WTC11 (cell line): ENCODE results near the gene FEM1A. TPM values are rescaled to one million over a fixed set of nuclear protein-coding genes. Genes with fewer than 3 reads are reported as not detected.

Source experiments
- AR ChIP-seq: fragments of 250-450 bp; sonication (Bioruptor Pico); IDR thresholded peaks from 2 replicates; pipeline ENCODE4 v1.9.0; 2021; ENCODE audit warnings: mild to moderate bottlenecking
- ATF2 ChIP-seq: sonication (generic); formaldehyde crosslinking; IDR thresholded peaks from 2 replicates; pipeline ENCODE4 v1.8.1; 2022; ENCODE audit warnings: low read depth, missing genetic modification reagents, borderline replicate concordance
- HMGXB4 ChIP-seq: sonication (generic); formaldehyde crosslinking; IDR thresholded peaks from 2 replicates; pipeline ENCODE4 v1.8.1; 2023; ENCODE audit warnings: mild to moderate bottlenecking, moderate library complexity, missing genetic modification reagents
- JUN ChIP-seq: sonication (generic); formaldehyde crosslinking; IDR thresholded peaks from 2 replicates; pipeline ENCODE4 v1.8.0; 2023; ENCODE audit warnings: mild to moderate bottlenecking, missing genetic modification reagents
- KAT7 ChIP-seq: sonication (generic); formaldehyde crosslinking; IDR thresholded peaks from 2 replicates; pipeline ENCODE4 v1.8.1; 2023; ENCODE audit warnings: missing genetic modification reagents, mild to moderate bottlenecking, borderline replicate concordance
- MAX ChIP-seq: sonication (generic); formaldehyde crosslinking; IDR thresholded peaks from 2 replicates; pipeline ENCODE4 v1.8.0; 2022; ENCODE audit warnings: mild to moderate bottlenecking, missing genetic modification reagents
- NFYB ChIP-seq: sonication (generic); formaldehyde crosslinking; conservative IDR thresholded peaks from 2 replicates; pipeline ENCODE4 v1.8.0; 2022; ENCODE audit warnings: low read depth, missing genetic modification reagents
- PRRX2 ChIP-seq: fragments of 250-450 bp; sonication (Bioruptor Pico); IDR thresholded peaks from 2 replicates; pipeline ENCODE4 v1.8.0; 2021; ENCODE audit warnings: mild to moderate bottlenecking
- SMAD3 ChIP-seq: sonication (generic); formaldehyde crosslinking; IDR thresholded peaks from 2 replicates; pipeline ENCODE4 v1.8.0; 2022; ENCODE audit warnings: missing genetic modification reagents, mild to moderate bottlenecking, borderline replicate concordance
- SMAD4 ChIP-seq: sonication (generic); formaldehyde crosslinking; IDR thresholded peaks from 2 replicates; pipeline ENCODE4 v1.8.0; 2022; ENCODE audit warnings: mild to moderate bottlenecking, missing genetic modification reagents
- SP1 ChIP-seq: sonication (generic); formaldehyde crosslinking; conservative IDR thresholded peaks from 2 replicates; pipeline ENCODE4 v1.8.1; 2022; ENCODE audit warnings: missing genetic modification reagents
- TEAD1 ChIP-seq: sonication (generic); formaldehyde crosslinking; IDR thresholded peaks from 2 replicates; pipeline ENCODE4 v1.8.0; 2022; ENCODE audit warnings: mild to moderate bottlenecking, missing genetic modification reagents
- TEAD4 ChIP-seq: sonication (generic); formaldehyde crosslinking; IDR thresholded peaks from 2 replicates; pipeline ENCODE4 v1.8.0; 2022; ENCODE audit warnings: mild to moderate bottlenecking, missing genetic modification reagents
- TP53 ChIP-seq: sonication (generic); formaldehyde crosslinking; IDR thresholded peaks from 2 replicates; pipeline ENCODE4 v1.8.1; 2023; ENCODE audit warnings: mild to moderate bottlenecking, missing genetic modification reagents
- ZNF219 ChIP-seq: sonication (generic); formaldehyde crosslinking; IDR thresholded peaks from 2 replicates; pipeline ENCODE4 v1.8.0; 2023; ENCODE audit warnings: missing genetic modification reagents, mild to moderate bottlenecking, borderline replicate concordance
- ZNF281 ChIP-seq: sonication (generic); formaldehyde crosslinking; IDR thresholded peaks from 2 replicates; pipeline ENCODE4 v1.8.0; 2023; ENCODE audit warnings: mild to moderate bottlenecking, missing genetic modification reagents
- ZNF671 ChIP-seq: fragments of 250-450 bp; sonication (Bioruptor Pico); IDR thresholded peaks from 2 replicates; pipeline ENCODE4 v1.8.0; 2021; ENCODE audit warnings: mild to moderate bottlenecking
- ZSCAN18 ChIP-seq: fragments of 250-450 bp; sonication (Bioruptor Pico); IDR thresholded peaks from 2 replicates; pipeline ENCODE4 v2.1.2; 2022; ENCODE audit warnings: mild to moderate bottlenecking, moderate library complexity
- total RNA-seq: library from RNA; stranded (reverse); gene quantifications from 3 replicates; pipeline ENCODE4 v1.2.3, GENCODE V29; 2021
- TF ChIP-seq, protein P1 (sequence below): sonication (generic); formaldehyde crosslinking; IDR thresholded peaks from 2 replicates; pipeline ENCODE4 v1.8.0; 2022; ENCODE audit warnings: mild to moderate bottlenecking, missing genetic modification reagents
- TF ChIP-seq, protein P2 (sequence below): sonication (generic); formaldehyde crosslinking; IDR thresholded peaks from 2 replicates; pipeline ENCODE4 v1.8.1; 2023; ENCODE audit warnings: mild to moderate bottlenecking, missing genetic modification reagents, moderate library complexity
- TF ChIP-seq, protein P3 (sequence below): fragments of 250-450 bp; sonication (Bioruptor Pico); IDR thresholded peaks from 2 replicates; pipeline ENCODE4 v1.9.0; 2021; ENCODE audit warnings: mild to moderate bottlenecking, borderline replicate concordance

The FEM1A gene
- total RNA-seq, 1 experiment from 2014 or later, result 15.7 TPM

DNA sequence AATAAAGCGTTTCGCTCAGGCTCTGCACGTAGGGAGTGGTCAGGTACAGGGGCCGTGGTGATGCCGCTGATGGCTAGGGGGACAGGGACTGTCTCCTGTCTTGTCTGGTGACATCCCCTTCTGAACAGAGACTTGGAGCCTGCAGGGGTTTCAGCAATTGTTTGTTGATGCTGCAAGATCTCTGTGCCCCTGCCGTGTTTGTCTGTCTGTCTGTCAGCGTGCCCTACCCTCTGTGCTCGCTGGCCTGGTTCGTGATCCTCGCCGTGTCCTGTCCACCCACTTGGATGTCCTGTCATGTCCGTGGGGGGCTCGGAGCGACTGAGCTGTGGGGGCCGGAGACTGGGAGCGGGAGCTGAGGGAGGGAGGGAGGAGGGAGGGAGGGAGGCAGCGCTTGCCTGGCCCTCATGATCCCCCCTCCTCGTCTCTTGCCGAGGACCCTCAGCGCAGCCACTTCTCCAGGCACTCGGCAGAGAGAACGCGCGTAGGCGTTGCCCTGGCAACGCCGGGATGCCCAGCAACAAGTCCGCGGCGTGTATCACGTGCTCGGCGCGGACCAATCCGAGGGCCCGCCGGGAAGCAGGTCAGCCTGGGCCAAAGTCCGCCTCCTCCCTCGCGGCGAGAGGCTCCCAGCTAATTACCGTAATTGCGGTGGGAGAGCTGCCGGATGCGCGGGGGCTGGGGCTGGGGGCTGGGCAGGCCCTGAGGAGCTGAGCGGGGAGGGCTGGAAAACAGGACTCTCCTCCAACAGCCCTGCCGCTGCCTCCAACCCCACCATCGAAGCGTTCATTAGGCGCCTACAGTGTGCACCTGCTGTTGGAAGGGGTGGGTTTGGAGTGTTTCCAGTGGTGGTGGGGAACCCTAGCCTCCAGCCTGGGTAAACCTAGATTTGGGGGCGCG lies 31.9 kb upstream of the FEM1A start (continued):
- TF ChIP-seq SMAD4 (CRISPR knock-in tag) (no peak), PRRX2 (CRISPR knock-in tag) (no peak), MAX (CRISPR knock-in tag) (peak; percentile 62; the same call in 1 of the 2 replicates), TP53 (no peak), HMGXB4 (no peak), KAT7 (CRISPR knock-in tag) (no peak), SMAD3 (CRISPR knock-in tag) (no peak), NFYB (CRISPR knock-in tag) (peak; percentile 84), ZNF219 (CRISPR knock-in tag) (no peak), ZNF281 (CRISPR knock-in tag) (peak; percentile 81; the same call in 1 of the 2 replicates), ZNF671 (no peak), ATF2 (no peak), JUN (CRISPR knock-in tag) (no peak), SP1 (peak; percentile 74), AR (CRISPR knock-in tag) (no peak), ZSCAN18 (CRISPR knock-in tag) (no peak), TEAD1 (CRISPR knock-in tag) (no peak; the same call in 1 of the 2 replicates), TEAD4 (CRISPR knock-in tag) (no peak)
- TF ChIP-seq, protein P1, sequence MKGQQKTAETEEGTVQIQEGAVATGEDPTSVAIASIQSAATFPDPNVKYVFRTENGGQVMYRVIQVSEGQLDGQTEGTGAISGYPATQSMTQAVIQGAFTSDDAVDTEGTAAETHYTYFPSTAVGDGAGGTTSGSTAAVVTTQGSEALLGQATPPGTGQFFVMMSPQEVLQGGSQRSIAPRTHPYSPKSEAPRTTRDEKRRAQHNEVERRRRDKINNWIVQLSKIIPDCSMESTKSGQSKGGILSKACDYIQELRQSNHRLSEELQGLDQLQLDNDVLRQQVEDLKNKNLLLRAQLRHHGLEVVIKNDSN (CRISPR knock-in tag), result peak; percentile 98
- TF ChIP-seq, protein P2, sequence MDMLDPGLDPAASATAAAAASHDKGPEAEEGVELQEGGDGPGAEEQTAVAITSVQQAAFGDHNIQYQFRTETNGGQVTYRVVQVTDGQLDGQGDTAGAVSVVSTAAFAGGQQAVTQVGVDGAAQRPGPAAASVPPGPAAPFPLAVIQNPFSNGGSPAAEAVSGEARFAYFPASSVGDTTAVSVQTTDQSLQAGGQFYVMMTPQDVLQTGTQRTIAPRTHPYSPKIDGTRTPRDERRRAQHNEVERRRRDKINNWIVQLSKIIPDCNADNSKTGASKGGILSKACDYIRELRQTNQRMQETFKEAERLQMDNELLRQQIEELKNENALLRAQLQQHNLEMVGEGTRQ, result peak; percentile 98
- TF ChIP-seq, protein P3, sequence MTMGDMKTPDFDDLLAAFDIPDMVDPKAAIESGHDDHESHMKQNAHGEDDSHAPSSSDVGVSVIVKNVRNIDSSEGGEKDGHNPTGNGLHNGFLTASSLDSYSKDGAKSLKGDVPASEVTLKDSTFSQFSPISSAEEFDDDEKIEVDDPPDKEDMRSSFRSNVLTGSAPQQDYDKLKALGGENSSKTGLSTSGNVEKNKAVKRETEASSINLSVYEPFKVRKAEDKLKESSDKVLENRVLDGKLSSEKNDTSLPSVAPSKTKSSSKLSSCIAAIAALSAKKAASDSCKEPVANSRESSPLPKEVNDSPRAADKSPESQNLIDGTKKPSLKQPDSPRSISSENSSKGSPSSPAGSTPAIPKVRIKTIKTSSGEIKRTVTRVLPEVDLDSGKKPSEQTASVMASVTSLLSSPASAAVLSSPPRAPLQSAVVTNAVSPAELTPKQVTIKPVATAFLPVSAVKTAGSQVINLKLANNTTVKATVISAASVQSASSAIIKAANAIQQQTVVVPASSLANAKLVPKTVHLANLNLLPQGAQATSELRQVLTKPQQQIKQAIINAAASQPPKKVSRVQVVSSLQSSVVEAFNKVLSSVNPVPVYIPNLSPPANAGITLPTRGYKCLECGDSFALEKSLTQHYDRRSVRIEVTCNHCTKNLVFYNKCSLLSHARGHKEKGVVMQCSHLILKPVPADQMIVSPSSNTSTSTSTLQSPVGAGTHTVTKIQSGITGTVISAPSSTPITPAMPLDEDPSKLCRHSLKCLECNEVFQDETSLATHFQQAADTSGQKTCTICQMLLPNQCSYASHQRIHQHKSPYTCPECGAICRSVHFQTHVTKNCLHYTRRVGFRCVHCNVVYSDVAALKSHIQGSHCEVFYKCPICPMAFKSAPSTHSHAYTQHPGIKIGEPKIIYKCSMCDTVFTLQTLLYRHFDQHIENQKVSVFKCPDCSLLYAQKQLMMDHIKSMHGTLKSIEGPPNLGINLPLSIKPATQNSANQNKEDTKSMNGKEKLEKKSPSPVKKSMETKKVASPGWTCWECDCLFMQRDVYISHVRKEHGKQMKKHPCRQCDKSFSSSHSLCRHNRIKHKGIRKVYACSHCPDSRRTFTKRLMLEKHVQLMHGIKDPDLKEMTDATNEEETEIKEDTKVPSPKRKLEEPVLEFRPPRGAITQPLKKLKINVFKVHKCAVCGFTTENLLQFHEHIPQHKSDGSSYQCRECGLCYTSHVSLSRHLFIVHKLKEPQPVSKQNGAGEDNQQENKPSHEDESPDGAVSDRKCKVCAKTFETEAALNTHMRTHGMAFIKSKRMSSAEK (CRISPR knock-in tag), result no peak
